Muscle of leg (tissue), 11 donors: Measurements from ENCODE around the gene CIB4. TPM values are rescaled to one million over a fixed set of nuclear protein-coding genes. Genes with fewer than 3 reads are reported as not detected.
"Not testable (repeated sequence)": the region's sequence is repeated elsewhere in the genome, so short reads cannot be mapped to it uniquely, and the experiment has no call there.

ENCODE experiments used
- DNase-seq: peaks from one replicate; pipeline ENCODE4 v3.0.0; 2013
- H3K27ac ChIP-seq: one replicate; pipeline ENCODE4 v1.5.1; 2013; ENCODE audit warnings: mild to moderate bottlenecking, low read length, control low read depth
- H3K27me3 ChIP-seq: one replicate; pipeline ENCODE4 v1.6.1; 2013; ENCODE audit warnings: low read length; ENCODE audit not compliant: control insufficient read depth, insufficient read depth
- H3K36me3 ChIP-seq: one replicate; pipeline ENCODE4 v1.6.1; 2013; ENCODE audit warnings: low read length; ENCODE audit not compliant: control insufficient read depth, insufficient read depth
- H3K4me1 ChIP-seq: one replicate; pipeline ENCODE4 v1.6.1; 2013; ENCODE audit warnings: low read length; ENCODE audit not compliant: control insufficient read depth, insufficient read depth
- H3K4me3 ChIP-seq: one replicate; pipeline ENCODE4 v1.5.1; 2013; ENCODE audit warnings: low read length, control low read depth
- H3K9me3 ChIP-seq: replicated peaks from 2 replicates; pipeline ENCODE4 v1.6.1; 2013; ENCODE audit warnings: low read depth, low read length; ENCODE audit not compliant: control insufficient read depth
- WGBS: methylation state at CpG from one replicate; pipeline ENCODE4 v1.1.5; 2013; ENCODE audit warnings: missing lambda C conversion rate; ENCODE audit not compliant: insufficient coverage; 5-methylcytosine and 5-hydroxymethylcytosine counted together
- polyA plus RNA-seq, 8 donors: library from polyadenylated mRNA; unstranded; fragments of 120-200 nt; gene quantifications; one replicate each; pipeline versions ENCODE4 v1.2.1 to v1.2.3, GENCODE V29; 2013; ENCODE audit warnings: inconsistent platforms in 1 of 8, low replicate concordance in 1 of 8; ENCODE audit not compliant: insufficient read length in 8 of 8, insufficient read depth in 1 of 8
- total RNA-seq: library from RNA; stranded (reverse); fragments of 120-200 nt; gene quantifications from one replicate; pipeline ENCODE4 v1.2.4, GENCODE V29; 2013

CIB4 gene
- total and polyA plus RNA-seq, 9 donors, result not detected

- H3K27me3 ChIP-seq, result peaks cover 49% of the 10 kb centered on the region
- H3K36me3 ChIP-seq, result no peaks in the 10 kb centered on the region
- H3K27ac ChIP-seq, result no peak overlapping the region
- no peak overlapping the region for H3K4me3 ChIP-seq
- H3K4me1 ChIP-seq, result no peaks in the 10 kb centered on the region
- 71% methylated on average over 11 of the region's 12 CpGs for WGBS
- DNase-seq, result no peak
- no peaks in the 10 kb centered on the region for H3K9me3 ChIP-seq
Observed at GRCh38 chr2:26569216-26570082, 71.7 kb downstream of the CIB4 start.

GRCh38 chr2:26568076-26568890, 72.9 kb downstream of the CIB4 start:
- H3K4me3 ChIP-seq, result no peak overlapping the region
- DNase-seq, result no peak
- WGBS, result 47% methylated on average over 4 of the region's 7 CpGs
- no peaks in the 10 kb centered on the region for H3K36me3 ChIP-seq
- H3K27ac ChIP-seq, result no peak overlapping the region
- H3K9me3 ChIP-seq, result no peaks in the 10 kb centered on the region
- peaks cover 56% of the 10 kb centered on the region for H3K27me3 ChIP-seq
- H3K4me1 ChIP-seq, result peaks cover 2% of the 10 kb centered on the region

GRCh38 chr2:26567534-26567933, 73.6 kb downstream of the CIB4 start:
- WGBS, result 57% methylated on average over 1 of the region's 3 CpGs
- Histone ChIP-seq H3K4me1 (peaks cover 9% of the 10 kb centered on the region), H3K4me3 (no peak overlapping the region), H3K27me3 (peaks cover 56% of the 10 kb centered on the region), H3K36me3 (no peaks in the 10 kb centered on the region), H3K27ac (no peak overlapping the region), H3K9me3 (no peaks in the 10 kb centered on the region)
- DNase-seq, result no peak

- WGBS, result no CpG with 5 or more reads among the region's 1 CpG
- H3K4me3 ChIP-seq, H3K27ac ChIP-seq, DNase-seq, H3K36me3 ChIP-seq, H3K9me3 ChIP-seq: not testable (repeated sequence)
- Histone ChIP-seq H3K27me3 (peaks cover 62% of the 10 kb centered on the region), H3K4me1 (peaks cover 16% of the 10 kb centered on the region)
Observed at GRCh38 chr2:26566731-26567130, 74.4 kb downstream of the CIB4 start.

GRCh38 chr2:26566081-26566375, 75.1 kb downstream of the CIB4 start:
- no peak for DNase-seq
- Histone ChIP-seq H3K27ac (no peak overlapping the region), H3K9me3 (no peaks in the 10 kb centered on the region), H3K4me1 (peaks cover 17% of the 10 kb centered on the region), H3K36me3 (no peaks in the 10 kb centered on the region), H3K4me3 (no peak overlapping the region), H3K27me3 (peaks cover 65% of the 10 kb centered on the region)
- WGBS, result 87% methylated on average over 5 of the region's 6 CpGs

- Histone ChIP-seq H3K4me3 (no peak overlapping the region), H3K27ac (no peak overlapping the region), H3K27me3 (peaks cover 66% of the 10 kb centered on the region), H3K36me3 (no peaks in the 10 kb centered on the region), H3K9me3 (no peaks in the 10 kb centered on the region), H3K4me1 (peaks cover 17% of the 10 kb centered on the region)
- DNase-seq, result no peak
- no CpG with 5 or more reads among the region's 3 CpGs for WGBS
Observed at GRCh38 chr2:26564121-26564644, 77.0 kb downstream of the CIB4 start.

GRCh38 chr2:26563686-26564085, 77.5 kb downstream of the CIB4 start:
- H3K4me3 ChIP-seq, result no peak overlapping the region
- no peak for DNase-seq
- H3K4me1 ChIP-seq, result peaks cover 17% of the 10 kb centered on the region
- peaks cover 70% of the 10 kb centered on the region for H3K27me3 ChIP-seq
- WGBS, result 75% methylated on average over 5 of the region's 5 CpGs
- no peaks in the 10 kb centered on the region for H3K9me3 ChIP-seq
- H3K36me3 ChIP-seq, result no peaks in the 10 kb centered on the region
- H3K27ac ChIP-seq, result no peak overlapping the region

- Histone ChIP-seq H3K4me1 (peaks cover 17% of the 10 kb centered on the region), H3K9me3 (no peaks in the 10 kb centered on the region), H3K4me3 (peak overlapping the region; percentile 45), H3K27ac (no peak overlapping the region), H3K36me3 (no peaks in the 10 kb centered on the region), H3K27me3 (peaks cover 75% of the 10 kb centered on the region)
- WGBS, result 22% methylated on average over 20 of the region's 28 CpGs
- peak; percentile 58 for DNase-seq
Observed at GRCh38 chr2:26562811-26563645, 78.1 kb downstream of the CIB4 start.

- Histone ChIP-seq H3K9me3 (no peaks in the 10 kb centered on the region), H3K27me3 (peaks cover 76% of the 10 kb centered on the region), H3K4me3 (peak overlapping the region; percentile 45), H3K4me1 (peaks cover 17% of the 10 kb centered on the region), H3K27ac (no peak overlapping the region), H3K36me3 (no peaks in the 10 kb centered on the region)
- 3% methylated on average over 47 of the region's 69 CpGs for WGBS
- DNase-seq, result peak; percentile 52
Observed at GRCh38 chr2:26561918-26562810, 79.0 kb downstream of the CIB4 start.
